Measurements from ENCODE around the gene ARHGEF16. TPM values are rescaled to one million over a fixed set of nuclear protein-coding genes. Genes with fewer than 3 reads are reported as not detected.

The ARHGEF16 gene
- polyA plus RNA-seq, 1 of the 3 experiments (the other 2 are of a cell fraction), result 0.18 TPM

GRCh38 chr1:3426956-3427535 lies 27.4 kb upstream of the ARHGEF16 start:
- Histone ChIP-seq H3K27ac (ENCODE audit: low read depth in 2 of 2, low read length in 1 of 2) (no peak overlapping the region), H3K36me3 (replicated peaks in 1 of 2; ENCODE audit: control insufficient read depth in 1 of 2, insufficient read depth in 2 of 2, low read length in 1 of 2) (no peaks in the 10 kb centered on the region), H3K4me2 (no peak overlapping the region), H3K27me3 (ENCODE audit: insufficient read depth) (peaks cover 8% of the 10 kb centered on the region; the same call in 1 of the 2 replicates), H3K4me1 (ENCODE audit: control insufficient read depth in 1 of 2, insufficient read depth in 2 of 2, low read depth in 1 of 2, low read length in 1 of 2) (no peaks in the 10 kb centered on the region), H2AFZ (ENCODE audit: low read depth) (no peak overlapping the region), H3K9ac (no peak overlapping the region), H3K4me3 (ENCODE audit: low read depth in 2 of 2, low read length in 1 of 2) (no peak overlapping the region), H3K9me3 (no peaks in the 10 kb centered on the region), H3K9me2 (no peaks in the 10 kb centered on the region), H3K79me2 (ENCODE audit: insufficient read depth) (no peaks in the 10 kb centered on the region), H4K20me1 (ENCODE audit: insufficient read depth) (no peaks in the 10 kb centered on the region), H3F3A (replicated peaks; ENCODE audit: insufficient read depth) (no peaks in the 10 kb centered on the region)
- DNase-seq, result no peak
- WGBS (ENCODE audit: low lambda C conversion rate), result 63% methylated on average over 17 of the region's 20 CpGs
- TF ChIP-seq NFIC (IDR thresholded peaks at IDR 0.05; ENCODE audit: borderline replicate concordance), result no peak
- no peak for TF ChIP-seq CHD2 (IDR thresholded peaks at IDR 0.05; ENCODE audit: low read length, partially characterized antibody)
- no peak for TF ChIP-seq SIN3A (IDR thresholded peaks at IDR 0.05; ENCODE audit: borderline replicate concordance, low read depth, low read length)
- TF ChIP-seq CTCF (IDR thresholded peaks at IDR 0.05), result no peak
- TF ChIP-seq, protein P1, sequence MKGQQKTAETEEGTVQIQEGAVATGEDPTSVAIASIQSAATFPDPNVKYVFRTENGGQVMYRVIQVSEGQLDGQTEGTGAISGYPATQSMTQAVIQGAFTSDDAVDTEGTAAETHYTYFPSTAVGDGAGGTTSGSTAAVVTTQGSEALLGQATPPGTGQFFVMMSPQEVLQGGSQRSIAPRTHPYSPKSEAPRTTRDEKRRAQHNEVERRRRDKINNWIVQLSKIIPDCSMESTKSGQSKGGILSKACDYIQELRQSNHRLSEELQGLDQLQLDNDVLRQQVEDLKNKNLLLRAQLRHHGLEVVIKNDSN (IDR thresholded peaks at IDR 0.05; ENCODE audit: borderline replicate concordance, low read depth), result no peak
- POLR2A ChIA-PET, result no interaction called here
- CTCF ChIA-PET, result interaction anchor here (0.9 kb wide), 1 partner anchor 192 kb away, joined by 3 read pairs; no protein-coding TSS in a partner anchor

DNA sequence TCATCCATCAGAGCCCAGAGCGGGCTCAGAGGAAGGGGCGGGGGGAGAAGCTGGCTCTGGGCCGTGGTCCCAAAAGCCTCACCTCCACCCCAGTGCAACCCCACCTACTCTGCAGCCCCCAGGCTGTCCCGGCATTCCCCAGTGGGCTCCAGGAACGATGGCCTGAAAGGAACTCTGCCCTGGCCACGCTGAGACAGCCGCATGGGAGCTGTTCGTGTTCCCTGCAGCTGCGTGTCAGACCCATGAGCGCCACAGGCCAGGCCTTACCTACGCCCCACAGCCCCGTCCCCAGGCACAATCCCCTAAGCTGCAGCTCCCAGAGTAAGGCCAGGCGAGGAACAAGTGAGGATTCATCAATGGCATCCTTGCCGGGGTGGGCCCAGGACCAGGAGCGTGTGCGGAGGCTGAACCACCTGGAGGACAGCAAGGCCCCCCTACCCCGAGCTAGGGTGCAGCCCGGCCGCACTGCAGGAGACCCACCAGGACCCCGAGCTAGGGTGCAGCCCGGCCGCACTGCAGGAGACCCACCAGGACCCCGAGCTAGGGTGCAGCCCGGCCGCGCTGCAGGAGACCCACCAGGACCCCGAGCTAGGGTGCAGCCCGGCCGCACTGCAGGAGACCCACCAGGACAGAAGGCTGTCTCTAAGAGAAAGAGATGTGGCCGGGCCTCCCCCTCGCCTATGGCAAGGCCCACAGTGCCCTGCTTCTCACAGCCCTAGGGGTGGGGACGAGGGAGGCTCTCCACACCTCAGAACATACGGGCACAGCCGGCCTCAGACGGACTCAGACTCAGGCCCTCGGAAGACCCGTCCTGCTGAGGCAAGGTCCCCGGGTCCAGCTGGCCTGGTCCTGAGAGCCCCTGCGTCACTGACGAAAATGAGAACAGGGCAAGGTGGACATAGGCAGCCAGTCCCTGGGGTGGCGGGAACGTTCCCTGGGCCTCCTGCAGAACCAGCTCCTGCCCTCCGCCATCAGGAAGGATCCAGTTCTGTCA lies 26.5 kb upstream of the ARHGEF16 start:
- Histone ChIP-seq H2AFZ (ENCODE audit: low read depth) (no peak overlapping the region), H3K4me2 (no peak overlapping the region), H3K4me3 (ENCODE audit: low read depth in 2 of 2, low read length in 1 of 2) (no peak overlapping the region), H3K4me1 (ENCODE audit: control insufficient read depth in 1 of 2, insufficient read depth in 2 of 2, low read depth in 1 of 2, low read length in 1 of 2) (no peaks in the 10 kb centered on the region), H3K9ac (no peak overlapping the region), H3F3A (replicated peaks; ENCODE audit: insufficient read depth) (no peaks in the 10 kb centered on the region), H3K27me3 (ENCODE audit: insufficient read depth) (no peaks in the 10 kb centered on the region; the same call in 1 of the 2 replicates), H3K27ac (ENCODE audit: low read depth in 2 of 2, low read length in 1 of 2) (no peak overlapping the region), H3K79me2 (ENCODE audit: insufficient read depth) (no peaks in the 10 kb centered on the region), H3K36me3 (replicated peaks in 1 of 2; ENCODE audit: control insufficient read depth in 1 of 2, insufficient read depth in 2 of 2, low read length in 1 of 2) (no peaks in the 10 kb centered on the region), H3K9me3 (no peaks in the 10 kb centered on the region), H3K9me2 (no peaks in the 10 kb centered on the region), H4K20me1 (ENCODE audit: insufficient read depth) (no peaks in the 10 kb centered on the region)
- TF ChIP-seq, protein P2, sequence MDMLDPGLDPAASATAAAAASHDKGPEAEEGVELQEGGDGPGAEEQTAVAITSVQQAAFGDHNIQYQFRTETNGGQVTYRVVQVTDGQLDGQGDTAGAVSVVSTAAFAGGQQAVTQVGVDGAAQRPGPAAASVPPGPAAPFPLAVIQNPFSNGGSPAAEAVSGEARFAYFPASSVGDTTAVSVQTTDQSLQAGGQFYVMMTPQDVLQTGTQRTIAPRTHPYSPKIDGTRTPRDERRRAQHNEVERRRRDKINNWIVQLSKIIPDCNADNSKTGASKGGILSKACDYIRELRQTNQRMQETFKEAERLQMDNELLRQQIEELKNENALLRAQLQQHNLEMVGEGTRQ (IDR thresholded peaks at IDR 0.05; ENCODE audit: borderline replicate concordance, low read depth, low read length), result no peak
- TF ChIP-seq TAF1 (IDR thresholded peaks at IDR 0.05; ENCODE audit: borderline replicate concordance, low read depth, low read length) (no peak), FOXM1 (IDR thresholded peaks at IDR 0.05; ENCODE audit: low read depth) (no peak), ELF1 (IDR thresholded peaks at IDR 0.05) (no peak), RFX5 (IDR thresholded peaks at IDR 0.05; ENCODE audit: low read length) (no peak), EP300 (IDR thresholded peaks at IDR 0.05; ENCODE audit: borderline replicate concordance in 1 of 2, low read depth in 1 of 2, low read length in 1 of 2) (no peak), CTCF (IDR thresholded peaks at IDR 0.05) (no peak), FOXJ3 (CRISPR knock-in tag; IDR thresholded peaks at IDR 0.05) (no peak), REST (IDR thresholded peaks at IDR 0.05; ENCODE audit: low read depth, low read length) (no peak), RXRA (IDR thresholded peaks at IDR 0.05; ENCODE audit: borderline replicate concordance, low read depth) (no peak), NFIC (IDR thresholded peaks at IDR 0.05; ENCODE audit: borderline replicate concordance) (no peak)
- WGBS (ENCODE audit: low lambda C conversion rate), result 47% methylated on average over 17 of the region's 43 CpGs
- DNase-seq, result no peak
- ChIA-PET CTCF (interaction anchor here (0.6 to 1.5 kb wide), 5 partner anchors 15 to 1013 kb away, joined by 3 read pairs; no protein-coding TSS in a partner anchor), POLR2A (no interaction called here)

Data from SK-N-SH (cell line).